Measurements from ENCODE around the gene CYSTM1. TPM values are rescaled to one million over a fixed set of nuclear protein-coding genes. Genes with fewer than 3 reads are reported as not detected.

Gene CYSTM1
- total RNA-seq, 2 experiments from 2014 or later: 21.4 to 36.7 TPM

GRCh38 chr5:140157032-140157781 is 17.8 kb upstream of the CYSTM1 start:
- no peaks in the 10 kb centered on the region for H4K20me1 ChIP-seq (ENCODE audit: insufficient read depth, low read length)
- H2AFZ ChIP-seq (ENCODE audit: low read length): peak overlapping the region; percentile 42; the same call in 1 of the 2 replicates
- H3K36me3 ChIP-seq (ENCODE audit: insufficient read depth, low read length): no peaks in the 10 kb centered on the region
- TF ChIP-seq CTCF (conservative IDR thresholded peaks at IDR 0.05; ENCODE audit: low read length): peak; percentile 90
- TF ChIP-seq EZH2phosphoT487 (IDR thresholded peaks at IDR 0.05; ENCODE audit: borderline replicate concordance, low read depth, low read length): no peak
- H3K4me2 ChIP-seq (ENCODE audit: low read length): no peak overlapping the region
- BruUV-seq (replicated peaks): no TSS peak
- intact Hi-C loops (cut with micrococcal nuclease; ENCODE audit: unreplicated experiment): loop anchor here (1.0 to 5.0 kb wide), 4 partner anchors 42 to 370 kb away; partner anchors contain the start of gene PURA
- ChIA-PET POLR2A (interaction anchor here (0.6 kb wide), 2 partner anchors 10 to 21 kb away, joined by 3 to 6 read pairs; no protein-coding TSS in a partner anchor), CTCF (ENCODE audit: unreplicated experiment) (no interaction called here)
- H3K79me2 ChIP-seq (ENCODE audit: insufficient read depth, low read depth, low read length): no peaks in the 10 kb centered on the region
- H3K9me2 ChIP-seq (ENCODE audit: insufficient read depth, low read length): no peaks in the 10 kb centered on the region
- H3K27ac ChIP-seq (ENCODE audit: low read depth, low read length, poor library complexity, severe bottlenecking): no peak overlapping the region
- peaks cover 11% of the 10 kb centered on the region for H3K4me1 ChIP-seq (ENCODE audit: insufficient read depth, low read length, poor library complexity, severe bottlenecking)
- no peak overlapping the region for H3K4me3 ChIP-seq (ENCODE audit: low read depth, low read length, poor library complexity, severe bottlenecking)
- no peaks in the 10 kb centered on the region for H3K9me3 ChIP-seq (ENCODE audit: low read length)
- DNase-seq (ENCODE audit: low spot score): peak; percentile 82

- Histone ChIP-seq H2AFZ (ENCODE audit: low read length) (no peak overlapping the region), H3K4me1 (ENCODE audit: insufficient read depth, low read length, poor library complexity, severe bottlenecking) (peaks cover 13% of the 10 kb centered on the region), H3K4me3 (ENCODE audit: low read depth, low read length, poor library complexity, severe bottlenecking) (no peak overlapping the region), H3K4me2 (ENCODE audit: low read length) (no peak overlapping the region), H3K9me2 (ENCODE audit: insufficient read depth, low read length) (no peaks in the 10 kb centered on the region), H4K20me1 (ENCODE audit: insufficient read depth, low read length) (no peaks in the 10 kb centered on the region), H3K36me3 (ENCODE audit: insufficient read depth, low read length) (no peaks in the 10 kb centered on the region), H3K27ac (ENCODE audit: low read depth, low read length, poor library complexity, severe bottlenecking) (no peak overlapping the region), H3K79me2 (ENCODE audit: insufficient read depth, low read depth, low read length) (no peaks in the 10 kb centered on the region), H3K9me3 (ENCODE audit: low read length) (no peaks in the 10 kb centered on the region)
- no TSS peak for BruUV-seq (replicated peaks)
- DNase-seq (ENCODE audit: low spot score): no peak
- ChIA-PET CTCF (ENCODE audit: unreplicated experiment) (no interaction called here), POLR2A (interaction anchor here (1.0 to 1.5 kb wide), 3 partner anchors 10 to 381 kb away, joined by 3 read pairs; no protein-coding TSS in a partner anchor)
- intact Hi-C loops (cut with micrococcal nuclease; ENCODE audit: unreplicated experiment): loop anchor here (5.0 kb wide), 2 partner anchors 192 to 372 kb away; no protein-coding TSS in a partner anchor
- TF ChIP-seq EZH2phosphoT487 (IDR thresholded peaks at IDR 0.05; ENCODE audit: borderline replicate concordance, low read depth, low read length) (no peak), CTCF (conservative IDR thresholded peaks at IDR 0.05; ENCODE audit: low read length) (no peak)
Measured at GRCh38 chr5:140159014-140159927, 15.7 kb upstream of the CYSTM1 start.
